ENCODE data around the gene NIF3L1. TPM values are rescaled to one million over a fixed set of nuclear protein-coding genes. Genes with fewer than 3 reads are reported as not detected.

Gene NIF3L1
- total and polyA plus RNA-seq, 10 of the 15 experiments (the other 5 are each of a cell fraction or from before 2014, with no cell fraction given) = 27.6 to 95.9 (median 53.8) TPM

- intact Hi-C loops (cut with micrococcal nuclease; ENCODE audit: unreplicated experiment) = no loop called here
- FAIRE-seq = no peak
- no peaks in the 10 kb centered on the region for H3K79me2 ChIP-seq (ENCODE audit: control insufficient read depth, insufficient read depth, low read length)
- H2AFZ ChIP-seq (ENCODE audit: control insufficient read depth, low read depth, low read length) = no peak overlapping the region
- no peaks in the 10 kb centered on the region for H3K4me1 ChIP-seq (ENCODE audit: control insufficient read depth, insufficient read depth, low read length)
- H3K27me3 ChIP-seq (replicated peaks in 1 of 2; ENCODE audit: control insufficient read depth in 2 of 2, insufficient read depth in 2 of 2, low read length in 1 of 2) = no peaks in the 10 kb centered on the region
- H4K20me1 ChIP-seq (ENCODE audit: control insufficient read depth, insufficient read depth) = no peaks in the 10 kb centered on the region
- peaks cover 5 to 44% of the 10 kb centered on the region in 2 experiments for H3K36me3 ChIP-seq (ENCODE audit: control insufficient read depth in 2 of 2, insufficient read depth in 2 of 2, low read length in 1 of 2)
- ChIA-PET CTCF (interaction anchor here (1.0 to 1.5 kb wide), 3 partner anchors 9 to 278 kb away, joined by 3 to 4 read pairs (median 3); no protein-coding TSS in a partner anchor), RAD21 (ENCODE audit: unreplicated experiment) (no interaction called here), POLR2A (no interaction called here), SMC1A (ENCODE audit: uncharacterized antibody, unreplicated experiment) (interaction anchor here (0.5 kb wide), 1 partner anchor 14 kb away, joined by 3 read pairs; no protein-coding TSS in a partner anchor)
- no peak overlapping the region for H3K4me3 ChIP-seq
- BruUV-seq (replicated peaks) = no TSS peak
- ATAC-seq = no peak
- TF ChIP-seq ZNF622 (IDR thresholded peaks at IDR 0.05) (no peak), USF2 (IDR thresholded peaks at IDR 0.05; ENCODE audit: borderline replicate concordance, low read depth, low read length) (no peak), BCL11A (IDR thresholded peaks at IDR 0.05; ENCODE audit: low read depth, low read length) (no peak), RELA (IDR thresholded peaks at IDR 0.05; ENCODE audit: borderline replicate concordance, partially characterized antibody) (no peak), ASH2L (IDR thresholded peaks at IDR 0.05; ENCODE audit: borderline replicate concordance, low read depth) (no peak), ETV6 (conservative IDR thresholded peaks at IDR 0.05 in 1 of 2, IDR thresholded peaks at IDR 0.05 in 1 of 2; ENCODE audit: borderline replicate concordance in 1 of 2, low read depth in 1 of 2) (no peak), JUNB (IDR thresholded peaks at IDR 0.05) (no peak), KDM1A (IDR thresholded peaks at IDR 0.05; ENCODE audit: borderline replicate concordance) (no peak), RAD21 (IDR thresholded peaks at IDR 0.05; ENCODE audit: insufficient read depth, low read depth, low read length) (no peak), HDGF (IDR thresholded peaks at IDR 0.05) (no peak), RUNX3 (IDR thresholded peaks at IDR 0.05; ENCODE audit: low read length) (no peak)
- no peak overlapping the region for H3K27ac ChIP-seq (ENCODE audit: control insufficient read depth, insufficient read depth)
- in situ Hi-C loops (cut with MboI) = no loop called here
- no peak for DNase-seq (ENCODE audit: low read depth, low spot score)
- H3K9me3 ChIP-seq (replicated peaks; ENCODE audit: control insufficient read depth, insufficient read depth, low read length) = no peaks in the 10 kb centered on the region
- H3K4me2 ChIP-seq (ENCODE audit: control insufficient read depth, insufficient read depth) = no peak overlapping the region
- H3K9ac ChIP-seq (ENCODE audit: control insufficient read depth, insufficient read depth, low read length) = no peak overlapping the region
Measured at GRCh38 chr2:200899482-200899881, 10.3 kb downstream of the NIF3L1 start.
